GM12878 (cell line): Measurements from ENCODE around the gene ARHGEF26. TPM values are rescaled to one million over a fixed set of nuclear protein-coding genes. Genes with fewer than 3 reads are reported as not detected.

Experiments used
- ATAC-seq: fragments of 200-7000 bp; cut with Tn5 transposase; 3 replicates; pipeline ENCODE4 v1.9.1; 2020; ENCODE audit warnings: mild to moderate bottlenecking, moderate library complexity
- BruUV-seq: library from RNA; stranded (reverse); fragments of 400-500 nt; replicated peaks from 2 replicates; lab custom pipeline; 2021; lab: Mats Ljungman, UMichigan
- CTCF ChIA-PET: fragments of 300-600 bp; sonication (Branson Sonifier 250); formaldehyde crosslinking; extraction: SDS; loops from one replicate; lab custom pipeline; 2021; ENCODE audit warnings: inconsistent platforms; lab: Yijun Ruan, JAX
- POLR2A ChIA-PET: fragments of 350-600 bp; formaldehyde crosslinking; extraction: SDS; loops from one replicate; lab custom pipeline; 2021; ENCODE audit warnings: inconsistent platforms; lab: Charles Lee
- RAD21 ChIA-PET: fragments of 300-600 bp; sonication (Branson Sonifier 250); formaldehyde crosslinking; loops from one replicate; lab custom pipeline; 2023; ENCODE audit warnings: antibody characterized with exemption; ENCODE audit not compliant: unreplicated experiment; lab: Charles Lee
- SMC1A ChIA-PET: fragments of 300-600 bp; sonication (Branson Sonifier 250); formaldehyde crosslinking; loops from one replicate; lab custom pipeline; 2023; ENCODE audit not compliant: unreplicated experiment, uncharacterized antibody; lab: Charles Lee
- DNase-seq: peaks from one replicate; pipeline ENCODE4 v3.0.0-alpha.2; 2011; ENCODE audit warnings: low read depth, low spot score
- FAIRE-seq: peaks from 3 replicates; lab custom pipeline; 2011; peaks lifted over from hg19 to GRCh38; lab: Jason Lieb, UNC
- H2AFZ ChIP-seq: 2 replicates; pipeline ENCODE4 v1.6.0; 2011; ENCODE audit warnings: low read depth, low read length, control low read depth; ENCODE audit not compliant: control insufficient read depth
- H3K27ac ChIP-seq: 2 replicates; pipeline ENCODE4 v1.5.1; 2011; ENCODE audit warnings: control low read depth; ENCODE audit not compliant: control insufficient read depth, insufficient read depth
- H3K27me3 ChIP-seq, 2 experiments: replicated peaks in 1 of 2; 2 replicates each; pipeline versions ENCODE4 v1.6.0 to v1.6.1; 2011; ENCODE audit warnings: low read length in 1 of 2; ENCODE audit not compliant: control insufficient read depth in 2 of 2, insufficient read depth in 2 of 2
- H3K36me3 ChIP-seq, 2 experiments: 2 replicates each; pipeline ENCODE4 v1.5.1; 2011; ENCODE audit warnings: low read length in 1 of 2; ENCODE audit not compliant: control insufficient read depth in 2 of 2, insufficient read depth in 2 of 2
- H3K4me1 ChIP-seq: 2 replicates; pipeline ENCODE4 v1.6.1; 2011; ENCODE audit warnings: mild to moderate bottlenecking, low read length, moderate library complexity, mixed read lengths; ENCODE audit not compliant: control insufficient read depth, insufficient read depth
- H3K4me2 ChIP-seq: 2 replicates; pipeline ENCODE4 v1.6.0; 2011; ENCODE audit warnings: control low read depth; ENCODE audit not compliant: control insufficient read depth, insufficient read depth
- H3K4me3 ChIP-seq: fragments of 200-600 bp; sonication (generic); 2 replicates; pipeline ENCODE4 v1.5.1; 2016
- H3K79me2 ChIP-seq: 2 replicates; pipeline ENCODE4 v1.6.0; 2011; ENCODE audit warnings: low read length; ENCODE audit not compliant: control insufficient read depth, insufficient read depth
- H3K9ac ChIP-seq: 2 replicates; pipeline ENCODE4 v1.8.0; 2011; ENCODE audit warnings: low read length, control low read depth, mixed read lengths; ENCODE audit not compliant: control insufficient read depth, insufficient read depth
- H3K9me3 ChIP-seq: replicated peaks from 3 replicates; pipeline ENCODE4 v1.5.1; 2011; ENCODE audit warnings: mild to moderate bottlenecking, low read length; ENCODE audit not compliant: control insufficient read depth, insufficient read depth
- H4K20me1 ChIP-seq: 2 replicates; pipeline ENCODE4 v1.6.0; 2011; ENCODE audit not compliant: control insufficient read depth, insufficient read depth
- ATF3 ChIP-seq: IDR thresholded peaks from 2 replicates; pipeline ENCODE4 v1.6.1; 2011; ENCODE audit warnings: low read depth, mild to moderate bottlenecking, low read length, moderate library complexity, borderline replicate concordance; ENCODE audit errors: extremely low read depth
- REST ChIP-seq: IDR thresholded peaks from 2 replicates; pipeline ENCODE4 v1.6.1; 2012; ENCODE audit warnings: mild to moderate bottlenecking, low read depth, low read length
- RUNX3 ChIP-seq: IDR thresholded peaks from 2 replicates; pipeline ENCODE4 v1.6.1; 2012; ENCODE audit warnings: low read length, inconsistent platforms
- YBX1 ChIP-seq: fragments of 450-650 bp; IDR thresholded peaks from 2 replicates; pipeline ENCODE4 v1.6.1; 2016; ENCODE audit warnings: antibody characterized with exemption
- ZNF622 ChIP-seq: fragments of 450-650 bp; IDR thresholded peaks from 2 replicates; pipeline ENCODE4 v1.6.1; 2017; ENCODE audit warnings: mild to moderate bottlenecking, inconsistent platforms
- ZNF687 ChIP-seq: fragments of 450-650 bp; IDR thresholded peaks from 2 replicates; pipeline ENCODE4 v1.6.1; 2017; ENCODE audit warnings: mild to moderate bottlenecking, moderate library complexity
- WGBS: methylation state at CpG from one replicate; pipeline ENCODE4 v1.1.6; 2016; ENCODE audit warnings: low lambda C conversion rate; ENCODE audit not compliant: insufficient replicate concordance, insufficient coverage; ENCODE audit errors: missing lambda C conversion rate; 5-methylcytosine and 5-hydroxymethylcytosine counted together
- in situ Hi-C: fragments of 300-500 bp; cut with MboI; formaldehyde crosslinking; loops from 9 replicates; pipeline ENCODE4 v1.14.3; 2018; ENCODE audit warnings: mixed read lengths
- intact Hi-C: fragments of 100-400 bp; cut with micrococcal nuclease; formaldehyde crosslinking; loops from one replicate; pipeline ENCODE4 v1.14.2; 2022; ENCODE audit not compliant: unreplicated experiment
- polyA plus RNA-seq, 11 experiments: library from polyadenylated mRNA; depleted of rRNA in 4 of 11; unstranded in 6 of 11; stranded (reverse) in 5 of 11; fragments of >200 nt; fragmentation: Nextera tagmentation in 4 of 11; fragmentation: Illumina TruSeq in 1 of 11; extraction: Ambion mirVana in 4 of 11; extraction: Trizol in 1 of 11; gene quantifications; 1 replicate in 1 of 11; 2 replicates in 10 of 11; pipeline versions ENCODE4 v1.2.1 to v1.2.3, GENCODE V29; 2011 to 2016; ENCODE audit warnings: inconsistent platforms in 2 of 11, missing spikeins in 2 of 11, low read depth in 1 of 11
- total RNA-seq, 4 experiments: library from RNA; depleted of rRNA in 3 of 4; stranded (reverse); fragments of >200 nt in 3 of 4; fragmentation: Illumina TruSeq in 1 of 4; extraction: Trizol in 1 of 4; gene quantifications; 2 replicates each; pipeline versions ENCODE4 v1.2.1 to v1.2.3, GENCODE V29; 2013 to 2021

Gene ARHGEF26
- total and polyA plus RNA-seq, 10 of the 15 experiments (the other 5 are each of a cell fraction or from before 2014, with no cell fraction given), result 0.02 to 0.47 (median 0.05) TPM; not detected in 1

- TF ChIP-seq REST (no peak), ZNF687 (no peak)
Observed at GRCh38 chr3:154184582-154184981, 63.4 kb downstream of the ARHGEF26 start (continued).

- no peak overlapping the region for H3K9ac ChIP-seq
- no peak overlapping the region for H3K4me2 ChIP-seq
- SMC1A ChIA-PET, result no interaction called here
- H2AFZ ChIP-seq, result no peak overlapping the region
- BruUV-seq, result no TSS peak
- ATAC-seq, result no peak
- no peak overlapping the region for H3K4me3 ChIP-seq
- FAIRE-seq, result no peak
- in situ Hi-C loops (no loop called here), intact Hi-C loops (no loop called here)
- WGBS, result 54% methylated on average over 3 of the region's 3 CpGs
- DNase-seq, result no peak
- H3K27me3 ChIP-seq, result no peaks in the 10 kb centered on the region
- no peak overlapping the region for H3K27ac ChIP-seq
- no peaks in the 10 kb centered on the region for H3K79me2 ChIP-seq
- H3K9me3 ChIP-seq, result no peaks in the 10 kb centered on the region
- no peak for TF ChIP-seq ZNF622
- no peak for TF ChIP-seq ATF3
- TF ChIP-seq RUNX3, result no peak
- TF ChIP-seq YBX1, result no peak
- TF ChIP-seq, all 136 proteins: peak for 0
- ChIA-PET CTCF (interaction anchor here (0.6 kb wide), 1 partner anchor 80 kb away, joined by 3 read pairs; no protein-coding TSS in a partner anchor), RAD21 (no interaction called here), POLR2A (no interaction called here)
- no peaks in the 10 kb centered on the region for H3K4me1 ChIP-seq
- no peaks in the 10 kb centered on the region for H4K20me1 ChIP-seq
- no peaks in the 10 kb centered on the region for H3K36me3 ChIP-seq
Observed at GRCh38 chr3:154188437-154188836, 67.2 kb downstream of the ARHGEF26 start.
